ENCODE data around the gene TM9SF2.
A peak's percentile ranks its signal among the peaks of the same experiment; 100 is the strongest.

TM9SF2 gene

GRCh38 chr13:99608345-99608744 lies 107.1 kb downstream of the TM9SF2 start:
- H3K4me3 ChIP-seq (replicated peaks; ENCODE audit: insufficient read depth, low read length): no peak overlapping the region
- TF ChIP-seq GABPA (IDR thresholded peaks at IDR 0.05; ENCODE audit: low read depth) (no peak), REST (IDR thresholded peaks at IDR 0.05; ENCODE audit: insufficient replicate concordance, low read depth) (no peak), SPI1 (IDR thresholded peaks at IDR 0.05; ENCODE audit: borderline replicate concordance, low read depth) (no peak), CTCF (IDR thresholded peaks at IDR 0.05; ENCODE audit: insufficient read depth, low read length) (no peak), POLR2AphosphoS5 (IDR thresholded peaks at IDR 0.05; ENCODE audit: low read depth) (no peak)
- no peak for DNase-seq (ENCODE audit: low read depth in 1 of 2, low spot score in 1 of 2)
- H3K27ac ChIP-seq (replicated peaks): no peak overlapping the region
- H3K27me3 ChIP-seq (ENCODE audit: insufficient read depth, poor library complexity, severe bottlenecking): no peaks in the 10 kb centered on the region

- no peak for TF ChIP-seq SPI1 (IDR thresholded peaks at IDR 0.05; ENCODE audit: borderline replicate concordance, low read depth)
- TF ChIP-seq GABPA (IDR thresholded peaks at IDR 0.05; ENCODE audit: low read depth): no peak
- no peak for TF ChIP-seq CTCF (IDR thresholded peaks at IDR 0.05; ENCODE audit: insufficient read depth, low read length)
- TF ChIP-seq POLR2AphosphoS5 (IDR thresholded peaks at IDR 0.05; ENCODE audit: low read depth): no peak
- no peaks in the 10 kb centered on the region for H3K27me3 ChIP-seq (ENCODE audit: insufficient read depth, poor library complexity, severe bottlenecking)
- no peak overlapping the region for H3K4me3 ChIP-seq (replicated peaks; ENCODE audit: insufficient read depth, low read length)
- peak in 1 of 2 experiments; percentile 15 for DNase-seq (ENCODE audit: low read depth in 1 of 2, low spot score in 1 of 2)
- no peak overlapping the region for H3K27ac ChIP-seq (replicated peaks)
Measured at GRCh38 chr13:99610702-99611289, 109.5 kb downstream of the TM9SF2 start.

Data from HL-60 (cell line).